Vagina (tissue), 2 donors: ENCODE measurements around the gene RNU6-9. TPM values are rescaled to one million over a fixed set of nuclear protein-coding genes. Genes with fewer than 3 reads are reported as not detected.
A peak's percentile ranks its signal among the peaks of the same experiment; 100 is the strongest.

Experiments used
- DNase-seq, 2 donors: peaks; one replicate each; pipeline ENCODE4 v3.0.0-alpha.2; 2017; ENCODE audit errors: extremely low spot score in 2 of 2
- H3K27ac ChIP-seq: fragments of 200-600 bp; sonication (generic); one replicate; pipeline ENCODE4 v1.5.1; 2019
- H3K27me3 ChIP-seq: fragments of 200-600 bp; sonication (generic); one replicate; pipeline ENCODE4 v1.5.1; 2019
- H3K36me3 ChIP-seq, 2 donors: fragments of 200-600 bp; sonication (generic); one replicate each; pipeline ENCODE4 v1.5.1; 2017 to 2019
- H3K4me1 ChIP-seq: fragments of 200-600 bp; sonication (generic); one replicate; pipeline ENCODE4 v1.5.1; 2019
- H3K4me3 ChIP-seq, 2 donors: fragments of 200-600 bp; sonication (generic); 1 replicate in 1 of 2; 2 replicates in 1 of 2; pipeline ENCODE4 v1.5.1; 2016 to 2019
- H3K9me3 ChIP-seq: fragments of 200-600 bp; sonication (generic); one replicate; pipeline ENCODE4 v1.5.1; 2019
- POLR2A ChIP-seq, 2 donors: fragments of 450-650 bp; IDR thresholded peaks; one replicate each; pipeline ENCODE4 v1.6.1; 2017; ENCODE audit warnings: antibody characterized with exemption in 2 of 2, mild to moderate bottlenecking in 2 of 2, moderate library complexity in 2 of 2
- POLR2AphosphoS5 ChIP-seq, 2 donors: sonication (generic); formaldehyde crosslinking; IDR thresholded peaks; one replicate each; pipeline ENCODE4 v1.9.0; 2017; ENCODE audit warnings: antibody characterized with exemption in 2 of 2, mild to moderate bottlenecking in 2 of 2, low read depth in 1 of 2; ENCODE audit not compliant: insufficient read depth in 1 of 2
- intact Hi-C: fragments of 100-400 bp; cut with DNase I; formaldehyde crosslinking; loops from one replicate; pipeline ENCODE4 v1.15.1; 2023
- total RNA-seq: library from RNA; depleted of rRNA; stranded (reverse); fragments of >200 nt; gene quantifications from one replicate; pipeline ENCODE4 v1.2.3, GENCODE V29; 2016
- TF ChIP-seq, protein P1 (sequence below), 3 experiments: fragments of 450-650 bp in 2 of 3; fragments of 200-600 bp in 1 of 3; sonication (generic) in 1 of 3; IDR thresholded peaks; one replicate each; pipeline ENCODE4 v1.5.1; 2017 to 2019; ENCODE audit warnings: antibody characterized with exemption in 3 of 3, mild to moderate bottlenecking in 2 of 3, moderate library complexity in 2 of 3

The RNU6-9 gene
- total RNA-seq, 1 donor from 2014 or later: not detected

- TF ChIP-seq, protein P1, sequence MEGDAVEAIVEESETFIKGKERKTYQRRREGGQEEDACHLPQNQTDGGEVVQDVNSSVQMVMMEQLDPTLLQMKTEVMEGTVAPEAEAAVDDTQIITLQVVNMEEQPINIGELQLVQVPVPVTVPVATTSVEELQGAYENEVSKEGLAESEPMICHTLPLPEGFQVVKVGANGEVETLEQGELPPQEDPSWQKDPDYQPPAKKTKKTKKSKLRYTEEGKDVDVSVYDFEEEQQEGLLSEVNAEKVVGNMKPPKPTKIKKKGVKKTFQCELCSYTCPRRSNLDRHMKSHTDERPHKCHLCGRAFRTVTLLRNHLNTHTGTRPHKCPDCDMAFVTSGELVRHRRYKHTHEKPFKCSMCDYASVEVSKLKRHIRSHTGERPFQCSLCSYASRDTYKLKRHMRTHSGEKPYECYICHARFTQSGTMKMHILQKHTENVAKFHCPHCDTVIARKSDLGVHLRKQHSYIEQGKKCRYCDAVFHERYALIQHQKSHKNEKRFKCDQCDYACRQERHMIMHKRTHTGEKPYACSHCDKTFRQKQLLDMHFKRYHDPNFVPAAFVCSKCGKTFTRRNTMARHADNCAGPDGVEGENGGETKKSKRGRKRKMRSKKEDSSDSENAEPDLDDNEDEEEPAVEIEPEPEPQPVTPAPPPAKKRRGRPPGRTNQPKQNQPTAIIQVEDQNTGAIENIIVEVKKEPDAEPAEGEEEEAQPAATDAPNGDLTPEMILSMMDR (IDR thresholded peaks at IDR 0.05): no peak
- TF ChIP-seq POLR2A (IDR thresholded peaks at IDR 0.05) (no peak), POLR2AphosphoS5 (IDR thresholded peaks at IDR 0.05; ENCODE audit: insufficient read depth in 1 of 2, low read depth in 1 of 2) (no peak)
- Histone ChIP-seq H3K9me3 (no peaks in the 10 kb centered on the region), H3K4me3 (no peak overlapping the region), H3K4me1 (peaks cover 46% of the 10 kb centered on the region), H3K36me3 (peaks cover 0 to 35% of the 10 kb centered on the region in 2 donors), H3K27ac (peak overlapping the region; percentile 87), H3K27me3 (no peaks in the 10 kb centered on the region)
- no peak for DNase-seq
- intact Hi-C loops: no loop called here
Measured at GRCh38 chr19:871446-872265, 21.6 kb upstream of the RNU6-9 start.

GRCh38 chr19:872266-872951 lies 20.9 kb upstream of the RNU6-9 start:
- H3K9me3 ChIP-seq: no peaks in the 10 kb centered on the region
- H3K4me1 ChIP-seq: peaks cover 44% of the 10 kb centered on the region
- DNase-seq: no peak
- no peak overlapping the region for H3K4me3 ChIP-seq
- TF ChIP-seq POLR2A (IDR thresholded peaks at IDR 0.05) (no peak), POLR2AphosphoS5 (IDR thresholded peaks at IDR 0.05; ENCODE audit: insufficient read depth in 1 of 2, low read depth in 1 of 2) (no peak)
- TF ChIP-seq, protein P1 (IDR thresholded peaks at IDR 0.05): no peak
- H3K27ac ChIP-seq: peak overlapping the region; percentile 81
- intact Hi-C loops: no loop called here
- peaks cover 0 to 42% of the 10 kb centered on the region in 2 donors for H3K36me3 ChIP-seq
- no peaks in the 10 kb centered on the region for H3K27me3 ChIP-seq

DNA sequence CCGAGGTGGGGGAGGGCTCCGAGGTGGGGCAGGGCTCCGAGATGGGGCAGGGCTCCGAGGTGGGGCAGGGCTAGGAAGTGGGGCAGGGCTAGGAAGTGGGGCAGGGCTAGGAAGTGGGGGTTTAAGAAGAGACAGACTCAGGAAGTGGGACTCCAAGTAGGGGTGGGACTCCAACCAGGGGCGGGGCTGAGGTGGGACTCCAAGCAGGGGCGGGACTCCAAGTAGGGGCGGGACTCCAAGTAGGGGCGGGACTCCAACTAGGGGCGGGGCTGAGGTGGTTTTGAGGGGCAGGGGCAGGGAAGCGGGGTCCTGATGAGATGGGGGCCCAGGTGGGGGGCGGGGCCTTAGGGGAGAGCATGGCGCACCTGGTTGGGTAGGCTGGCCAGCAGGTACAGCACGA lies 20.2 kb upstream of the RNU6-9 start:
- DNase-seq: no peak
- intact Hi-C loops: no loop called here
- Histone ChIP-seq H3K27ac (peak overlapping the region; percentile 81), H3K9me3 (no peaks in the 10 kb centered on the region), H3K36me3 (peaks cover 0 to 38% of the 10 kb centered on the region in 2 donors), H3K4me3 (no peak overlapping the region), H3K27me3 (no peaks in the 10 kb centered on the region), H3K4me1 (peaks cover 37% of the 10 kb centered on the region)
- no peak for TF ChIP-seq POLR2AphosphoS5 (IDR thresholded peaks at IDR 0.05; ENCODE audit: insufficient read depth in 1 of 2, low read depth in 1 of 2)
- no peak for TF ChIP-seq POLR2A (IDR thresholded peaks at IDR 0.05)
- TF ChIP-seq, protein P1 (IDR thresholded peaks at IDR 0.05): no peak

DNA sequence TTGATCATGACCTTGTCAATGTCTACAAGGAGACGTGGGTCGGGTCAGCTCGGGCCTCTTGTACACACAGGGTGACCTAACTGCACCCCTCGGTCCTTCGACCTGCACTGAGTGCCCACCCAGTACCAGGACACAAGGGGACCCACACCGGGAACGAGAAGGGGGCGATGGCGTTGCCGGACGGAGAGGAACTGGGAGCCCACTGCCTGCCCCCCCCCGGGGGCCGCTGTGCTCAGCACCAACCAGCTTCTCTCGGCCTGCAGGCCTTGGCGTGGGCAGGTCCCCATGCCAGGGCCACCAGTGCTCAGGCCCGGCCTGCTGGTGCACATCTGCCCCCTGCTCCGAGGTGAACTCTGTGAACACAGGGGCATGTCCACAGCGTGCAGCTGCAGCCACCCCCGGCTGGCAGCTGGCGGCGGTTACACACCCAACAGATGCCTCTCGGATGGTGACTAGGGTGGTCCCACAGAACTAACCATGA lies 19.7 kb upstream of the RNU6-9 start:
- no peak for TF ChIP-seq POLR2AphosphoS5 (IDR thresholded peaks at IDR 0.05; ENCODE audit: insufficient read depth in 1 of 2, low read depth in 1 of 2)
- no peak for TF ChIP-seq POLR2A (IDR thresholded peaks at IDR 0.05)
- TF ChIP-seq, protein P1 (IDR thresholded peaks at IDR 0.05): no peak
- peaks cover 35% of the 10 kb centered on the region for H3K4me1 ChIP-seq
- peak overlapping the region; percentile 81 for H3K27ac ChIP-seq
- DNase-seq: no peak
- intact Hi-C loops: no loop called here
- H3K4me3 ChIP-seq: no peak overlapping the region
- no peaks in the 10 kb centered on the region for H3K9me3 ChIP-seq
- H3K36me3 ChIP-seq: peaks cover 0 to 33% of the 10 kb centered on the region in 2 donors
- H3K27me3 ChIP-seq: no peaks in the 10 kb centered on the region
